Coronary artery (tissue), 2 donors: ENCODE data around the gene SRL.

Source experiments
- DNase-seq: peaks from one replicate; pipeline ENCODE4 v3.0.0-alpha.2; 2017; ENCODE audit warnings: low spot score
- H3K27ac ChIP-seq, 2 donors: fragments of 200-600 bp; sonication (generic); one replicate each; pipeline ENCODE4 v1.5.1; 2016 to 2019
- H3K4me3 ChIP-seq: fragments of 200-600 bp; sonication (generic); 2 replicates; pipeline ENCODE4 v1.5.1; 2016; ENCODE audit warnings: mild to moderate bottlenecking, moderate library complexity
- TF ChIP-seq, protein P1 (sequence below): fragments of 200-600 bp; sonication (generic); IDR thresholded peaks from one replicate; pipeline ENCODE4 v1.5.1; 2019; ENCODE audit warnings: antibody characterized with exemption

Gene SRL

DNA sequence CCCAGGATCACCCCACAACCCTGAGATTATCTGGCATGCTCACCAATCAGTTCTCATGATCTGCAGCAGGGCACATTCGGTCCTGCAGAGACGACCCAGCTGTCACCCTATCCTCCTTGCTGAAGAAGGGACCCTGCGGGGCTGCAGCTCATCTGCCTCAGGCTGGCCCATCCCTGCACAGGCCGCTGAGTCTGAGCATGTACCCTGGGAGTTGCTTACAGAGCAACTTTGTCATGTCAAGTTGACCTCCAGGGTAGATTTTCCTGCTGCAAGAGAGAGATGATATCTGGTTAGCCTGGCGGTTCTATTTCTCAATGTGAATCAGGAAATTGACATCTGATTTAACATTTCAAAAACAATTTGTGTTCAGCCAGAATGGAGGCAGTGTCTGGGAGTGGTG lies 89.6 kb downstream of the SRL start:
- DNase-seq, result no peak
- TF ChIP-seq, protein P1, sequence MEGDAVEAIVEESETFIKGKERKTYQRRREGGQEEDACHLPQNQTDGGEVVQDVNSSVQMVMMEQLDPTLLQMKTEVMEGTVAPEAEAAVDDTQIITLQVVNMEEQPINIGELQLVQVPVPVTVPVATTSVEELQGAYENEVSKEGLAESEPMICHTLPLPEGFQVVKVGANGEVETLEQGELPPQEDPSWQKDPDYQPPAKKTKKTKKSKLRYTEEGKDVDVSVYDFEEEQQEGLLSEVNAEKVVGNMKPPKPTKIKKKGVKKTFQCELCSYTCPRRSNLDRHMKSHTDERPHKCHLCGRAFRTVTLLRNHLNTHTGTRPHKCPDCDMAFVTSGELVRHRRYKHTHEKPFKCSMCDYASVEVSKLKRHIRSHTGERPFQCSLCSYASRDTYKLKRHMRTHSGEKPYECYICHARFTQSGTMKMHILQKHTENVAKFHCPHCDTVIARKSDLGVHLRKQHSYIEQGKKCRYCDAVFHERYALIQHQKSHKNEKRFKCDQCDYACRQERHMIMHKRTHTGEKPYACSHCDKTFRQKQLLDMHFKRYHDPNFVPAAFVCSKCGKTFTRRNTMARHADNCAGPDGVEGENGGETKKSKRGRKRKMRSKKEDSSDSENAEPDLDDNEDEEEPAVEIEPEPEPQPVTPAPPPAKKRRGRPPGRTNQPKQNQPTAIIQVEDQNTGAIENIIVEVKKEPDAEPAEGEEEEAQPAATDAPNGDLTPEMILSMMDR, result no peak
- H3K27ac ChIP-seq, result no peak overlapping the region
- H3K4me3 ChIP-seq, result no peak overlapping the region

- no peak overlapping the region for H3K27ac ChIP-seq
- no peak overlapping the region for H3K4me3 ChIP-seq
- no peak for DNase-seq
- TF ChIP-seq, protein P1, result no peak
Observed at GRCh38 chr16:4147236-4147635, 94.6 kb downstream of the SRL start.

GRCh38 chr16:4142268-4142667 lies 99.6 kb downstream of the SRL start:
- Histone ChIP-seq H3K27ac (no peak overlapping the region), H3K4me3 (no peak overlapping the region)
- DNase-seq, result no peak
- TF ChIP-seq, protein P1, result no peak

DNA sequence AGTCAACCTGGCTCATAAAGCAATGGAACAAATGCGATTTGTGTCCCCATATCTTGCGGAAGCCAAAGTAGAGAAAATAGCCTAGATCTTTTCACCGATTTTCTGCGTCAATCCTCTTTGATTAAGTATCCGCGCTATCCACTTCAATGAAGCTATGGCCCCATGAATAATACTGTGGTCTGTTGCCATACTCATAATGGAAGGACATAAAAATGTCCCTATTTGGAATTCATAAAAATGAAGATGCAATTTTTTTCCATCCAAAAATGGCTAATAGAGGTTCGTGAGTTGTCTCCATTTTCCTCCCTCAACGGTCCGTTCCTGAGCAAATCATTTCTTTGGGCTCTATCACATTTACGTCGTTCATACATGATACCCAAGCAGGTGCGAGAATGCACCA lies 100.3 kb downstream of the SRL start:
- H3K27ac ChIP-seq, result no peak overlapping the region
- H3K4me3 ChIP-seq, result no peak overlapping the region
- TF ChIP-seq, protein P1, result no peak
- no peak for DNase-seq

- H3K4me3 ChIP-seq, result no peak overlapping the region
- no peak for DNase-seq
- TF ChIP-seq, protein P1, result no peak
- H3K27ac ChIP-seq, result no peak overlapping the region
Observed at GRCh38 chr16:4140652-4141051, 101.2 kb downstream of the SRL start.

- no peak for DNase-seq
- Histone ChIP-seq H3K4me3 (no peak overlapping the region), H3K27ac (no peak overlapping the region)
- TF ChIP-seq, protein P1, result no peak
Observed at GRCh38 chr16:4139968-4140367, 101.9 kb downstream of the SRL start.
